Superior temporal gyrus (tissue), 1 donor: ENCODE results near the gene VAV1.
"Not testable (repeated sequence)": the region's sequence is repeated elsewhere in the genome, so short reads cannot be mapped to it uniquely, and the experiment has no call there.

Source experiments
- DNase-seq: peaks from one replicate; pipeline ENCODE4 v3.0.0-alpha.2; 2016; ENCODE audit errors: extremely low spot score

VAV1 gene

DNA sequence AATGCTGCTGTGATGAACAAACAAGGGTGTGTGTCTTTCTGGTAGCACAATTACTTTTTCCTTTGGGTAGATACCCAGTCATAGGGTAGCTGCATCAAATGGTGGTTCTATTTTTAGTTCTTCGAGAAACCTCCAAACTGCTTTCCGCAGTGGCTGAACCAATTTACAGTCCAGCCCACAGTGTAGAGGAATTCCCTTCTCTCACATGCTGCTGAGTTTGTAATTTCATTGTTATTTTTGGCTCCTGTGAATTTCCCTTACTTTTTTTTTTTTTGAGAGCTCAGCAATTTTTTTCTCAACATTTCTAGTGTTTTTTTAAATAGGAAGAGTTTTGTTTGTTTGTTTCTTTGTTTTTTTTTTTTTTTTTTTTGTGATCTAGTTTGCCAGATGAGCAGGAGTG, 77.4 kb downstream of the VAV1 start:
- no peak for DNase-seq

DNA sequence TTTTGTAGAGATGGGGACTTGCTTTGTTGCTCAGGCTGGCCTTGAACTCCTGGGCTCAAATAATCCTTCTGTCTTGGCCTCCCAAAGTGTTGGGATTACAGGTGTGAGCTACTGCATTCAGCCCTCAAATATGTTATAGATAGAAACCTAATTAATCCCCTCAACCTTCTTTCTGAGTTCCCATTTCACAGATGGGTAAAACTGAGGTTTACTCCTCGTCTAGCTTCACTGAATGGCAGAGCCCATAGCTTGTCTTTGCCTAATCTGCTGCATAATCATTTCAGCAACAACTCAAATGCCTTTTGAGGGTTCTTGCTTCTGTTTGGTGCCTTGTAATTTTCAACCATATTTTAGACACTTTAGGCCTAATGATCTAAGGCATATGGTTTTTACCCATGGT, 78.9 kb downstream of the VAV1 start:
- DNase-seq, result no peak

DNA sequence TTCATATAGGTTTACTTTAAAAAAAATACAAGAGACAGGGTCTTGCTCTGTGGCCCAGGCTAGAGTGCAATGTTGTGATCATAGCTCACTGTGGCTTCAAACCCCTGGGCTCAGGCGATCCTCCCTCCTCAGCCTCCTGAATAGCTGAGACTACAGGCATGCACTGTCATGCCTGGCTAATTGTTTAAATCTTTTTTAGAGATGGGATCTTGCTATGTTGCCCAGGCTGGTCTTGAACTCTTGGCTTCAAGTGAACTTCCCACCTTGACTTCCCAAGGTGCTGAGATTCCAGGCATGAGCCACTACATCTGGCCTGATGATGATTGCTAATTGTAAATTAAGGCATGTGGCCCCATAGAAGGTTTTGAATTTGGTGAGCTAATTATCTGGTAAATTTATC, 79.5 kb downstream of the VAV1 start:
- no peak for DNase-seq

DNA sequence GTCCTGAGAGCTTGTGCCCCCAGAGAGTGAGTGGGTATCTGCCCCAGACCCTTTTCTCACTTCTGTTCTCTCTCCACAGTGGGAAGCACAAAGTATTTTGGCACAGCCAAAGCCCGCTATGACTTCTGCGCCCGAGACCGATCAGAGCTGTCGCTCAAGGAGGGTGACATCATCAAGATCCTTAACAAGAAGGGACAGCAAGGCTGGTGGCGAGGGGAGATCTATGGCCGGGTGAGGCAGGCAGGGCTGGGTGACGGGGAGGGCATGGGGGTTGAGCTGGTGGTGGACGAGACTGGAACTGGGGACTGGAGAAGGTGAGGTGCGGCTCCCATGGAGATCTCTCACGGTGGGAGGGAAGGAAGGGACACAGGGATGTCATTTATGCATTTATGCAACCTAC, 81.4 kb downstream of the VAV1 start:
- no peak for DNase-seq

DNA sequence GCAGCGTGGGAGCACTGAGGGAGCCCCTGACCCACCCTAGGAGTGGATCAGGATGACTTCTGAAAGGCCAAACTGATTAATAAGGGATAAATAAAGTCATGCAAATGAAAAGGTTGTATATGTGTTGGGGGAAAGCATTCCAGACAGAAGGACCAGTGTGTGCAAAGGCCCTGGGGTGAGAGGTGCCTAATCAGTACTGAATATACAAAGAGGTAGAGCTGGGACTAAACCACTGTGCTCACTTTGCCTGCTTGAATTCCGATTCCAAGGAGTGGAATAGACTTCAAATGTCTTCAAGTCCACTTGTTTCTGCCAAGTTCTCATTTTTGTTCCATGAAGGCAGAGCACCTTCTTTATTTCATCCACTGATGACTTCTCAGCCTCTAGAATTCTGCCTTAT, 82.2 kb downstream of the VAV1 start:
- DNase-seq, result no peak

DNA sequence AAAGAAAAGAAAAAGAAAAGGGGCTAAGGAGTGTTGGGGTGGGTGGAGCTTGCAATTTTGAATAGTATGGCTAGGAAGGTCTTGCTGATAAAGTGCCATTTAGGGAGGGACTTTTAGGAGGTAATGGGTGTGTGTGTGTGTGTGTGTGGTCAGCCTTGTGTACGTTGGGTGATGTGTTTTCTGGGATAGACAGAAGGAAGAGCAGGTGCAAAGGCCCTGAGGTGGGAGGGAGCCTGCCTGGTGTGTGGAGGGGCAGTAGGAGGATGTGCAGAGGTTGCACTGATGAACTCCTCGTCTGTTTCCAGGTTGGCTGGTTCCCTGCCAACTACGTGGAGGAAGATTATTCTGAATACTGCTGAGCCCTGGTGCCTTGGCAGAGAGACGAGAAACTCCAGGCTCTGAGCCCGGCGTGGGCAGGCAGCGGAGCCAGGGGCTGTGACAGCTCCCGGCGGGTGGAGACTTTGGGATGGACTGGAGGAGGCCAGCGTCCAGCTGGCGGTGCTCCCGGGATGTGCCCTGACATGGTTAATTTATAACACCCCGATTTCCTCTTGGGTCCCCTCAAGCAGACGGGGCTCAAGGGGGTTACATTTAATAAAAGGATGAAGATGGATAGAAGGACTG, 84.4 kb downstream of the VAV1 start:
- DNase-seq, result peak; percentile 12

DNA sequence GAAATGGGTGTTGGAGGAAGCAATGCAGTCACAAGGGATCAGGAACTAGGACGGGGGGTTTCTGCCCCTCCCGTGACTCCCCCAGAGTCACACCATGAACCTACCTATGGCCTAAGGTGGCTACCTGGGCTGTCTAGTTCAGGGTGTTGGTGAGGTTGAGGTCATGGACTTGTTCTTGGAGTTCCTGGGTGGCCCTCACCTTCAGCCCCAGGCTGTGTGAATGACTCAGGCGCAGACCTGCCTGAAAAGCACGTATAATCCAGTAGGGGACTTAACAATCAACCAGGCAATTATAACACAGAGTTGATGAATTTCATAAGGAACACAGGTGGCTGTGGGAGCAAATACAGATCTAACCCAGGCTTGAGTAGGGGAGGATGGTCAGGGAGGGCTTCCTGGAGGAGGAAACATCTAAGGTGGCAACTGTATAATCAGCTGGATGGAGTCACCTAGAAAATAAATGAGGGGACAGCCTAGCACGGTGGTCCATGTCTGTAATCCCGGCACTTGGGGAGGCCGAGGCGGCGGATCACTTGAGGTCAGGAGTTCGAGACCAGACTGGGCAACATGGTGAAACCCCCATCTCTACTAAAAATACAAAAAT, 89.3 kb downstream of the VAV1 start:
- no peak for DNase-seq

DNA sequence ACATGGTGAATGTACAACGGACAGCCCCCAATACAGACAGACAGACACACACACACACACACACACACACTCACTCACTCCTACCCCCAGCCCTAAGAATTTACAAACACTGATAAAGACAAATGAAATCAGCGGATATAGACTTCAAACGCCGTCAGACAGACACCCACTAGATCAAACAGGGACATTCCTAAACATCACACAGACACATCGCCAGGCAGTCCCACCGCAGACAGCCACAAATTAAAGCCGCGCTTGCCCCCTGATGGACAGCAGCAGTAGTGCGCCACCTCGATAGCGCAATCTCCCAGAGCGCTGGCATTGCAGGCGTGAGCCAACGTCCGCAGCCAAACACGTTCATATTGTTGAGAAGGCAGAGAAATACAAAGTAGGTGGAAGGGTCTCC, 90.2 kb downstream of the VAV1 start:
- DNase-seq, result peak; percentile 80

DNA sequence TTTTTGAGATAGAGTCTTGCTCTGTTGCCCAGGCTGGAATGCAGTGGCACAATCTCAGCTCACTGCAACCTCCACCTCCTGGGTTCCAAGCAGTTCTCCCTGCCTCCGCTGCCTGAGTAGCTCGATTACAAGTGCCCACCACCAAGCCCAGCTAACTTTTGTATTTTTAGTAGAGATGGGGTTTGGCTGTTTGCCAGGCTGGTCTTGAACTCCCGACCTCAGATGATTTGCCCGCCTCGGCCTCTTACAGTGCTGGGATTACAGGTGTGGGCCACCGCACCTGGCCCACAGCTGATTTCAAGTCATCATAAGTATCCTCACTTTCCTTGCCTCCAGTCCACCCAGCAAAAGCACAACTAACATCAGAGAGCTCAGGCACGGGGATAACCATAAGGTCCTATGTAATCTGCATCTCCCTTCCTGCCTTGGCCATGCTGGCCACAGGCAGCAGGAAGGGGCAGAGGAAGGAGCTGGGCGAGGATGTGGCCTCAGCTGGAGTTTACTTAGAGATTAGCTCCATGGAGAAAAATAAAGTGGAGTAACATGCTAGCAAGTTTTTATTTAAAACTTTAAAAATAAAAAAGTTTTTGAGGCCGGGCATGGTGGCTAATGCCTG, 91.9 kb downstream of the VAV1 start:
- DNase-seq, result no peak

DNA sequence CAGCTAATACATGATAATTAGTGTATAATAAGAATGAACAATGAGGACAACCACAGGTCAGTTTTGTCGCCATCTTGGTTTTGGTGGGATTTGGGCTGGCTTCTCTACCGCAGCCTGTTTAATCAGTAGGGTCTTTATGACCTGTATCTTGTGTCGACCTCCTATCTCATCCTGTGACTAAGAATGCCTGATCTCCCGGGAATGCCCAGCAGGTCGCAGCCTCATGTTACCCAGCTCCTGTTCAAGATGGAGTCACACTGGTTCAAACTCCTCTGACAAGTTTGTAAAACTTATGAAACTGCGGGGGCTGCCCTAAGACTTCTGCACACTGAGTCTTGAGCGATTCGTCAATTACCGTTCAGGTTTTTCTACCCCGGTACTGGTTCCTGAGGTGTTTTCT, 93.3 kb downstream of the VAV1 start:
- no peak for DNase-seq

DNA sequence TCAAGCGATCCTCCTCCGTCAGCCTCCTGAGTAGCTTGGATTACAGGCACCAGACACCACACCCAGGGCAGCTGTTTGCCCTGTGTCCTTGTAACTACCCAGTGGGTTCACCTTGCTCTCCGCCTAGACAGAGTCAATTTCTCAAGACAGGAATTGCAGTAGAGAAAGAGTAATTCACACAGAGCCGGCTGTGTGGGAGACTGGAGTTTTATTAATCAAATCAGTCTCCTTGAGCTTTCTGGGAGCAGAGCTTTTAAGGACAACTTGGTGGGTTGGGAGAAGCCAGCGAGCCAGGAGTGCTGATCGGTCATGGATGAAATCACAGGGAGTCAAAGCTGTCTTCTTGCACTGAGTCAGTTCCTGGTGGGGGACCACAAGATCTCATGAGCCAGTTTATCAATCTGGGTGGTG, 94.2 kb downstream of the VAV1 start:
- DNase-seq, result no peak

DNA sequence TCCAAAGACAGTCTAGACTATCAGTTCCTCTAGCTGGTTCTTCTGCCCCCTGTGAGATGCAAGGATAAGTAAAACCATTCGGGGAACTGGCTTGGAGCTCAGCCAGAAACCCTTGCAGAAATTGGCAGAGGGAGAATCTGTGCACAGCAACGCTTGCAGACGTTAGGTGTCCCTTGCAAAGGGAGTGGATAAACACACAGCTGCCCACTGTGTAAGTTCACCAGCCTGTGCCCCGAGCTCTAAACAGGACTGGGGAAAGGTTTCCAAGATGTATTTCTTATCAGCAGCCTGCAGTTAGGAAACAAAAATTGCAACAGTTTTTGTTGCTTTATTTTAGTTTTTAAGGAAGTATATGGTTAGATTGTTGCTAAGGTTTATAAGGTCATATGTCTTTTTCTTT, 95.8 kb downstream of the VAV1 start:
- DNase-seq, result peak; percentile 14

DNA sequence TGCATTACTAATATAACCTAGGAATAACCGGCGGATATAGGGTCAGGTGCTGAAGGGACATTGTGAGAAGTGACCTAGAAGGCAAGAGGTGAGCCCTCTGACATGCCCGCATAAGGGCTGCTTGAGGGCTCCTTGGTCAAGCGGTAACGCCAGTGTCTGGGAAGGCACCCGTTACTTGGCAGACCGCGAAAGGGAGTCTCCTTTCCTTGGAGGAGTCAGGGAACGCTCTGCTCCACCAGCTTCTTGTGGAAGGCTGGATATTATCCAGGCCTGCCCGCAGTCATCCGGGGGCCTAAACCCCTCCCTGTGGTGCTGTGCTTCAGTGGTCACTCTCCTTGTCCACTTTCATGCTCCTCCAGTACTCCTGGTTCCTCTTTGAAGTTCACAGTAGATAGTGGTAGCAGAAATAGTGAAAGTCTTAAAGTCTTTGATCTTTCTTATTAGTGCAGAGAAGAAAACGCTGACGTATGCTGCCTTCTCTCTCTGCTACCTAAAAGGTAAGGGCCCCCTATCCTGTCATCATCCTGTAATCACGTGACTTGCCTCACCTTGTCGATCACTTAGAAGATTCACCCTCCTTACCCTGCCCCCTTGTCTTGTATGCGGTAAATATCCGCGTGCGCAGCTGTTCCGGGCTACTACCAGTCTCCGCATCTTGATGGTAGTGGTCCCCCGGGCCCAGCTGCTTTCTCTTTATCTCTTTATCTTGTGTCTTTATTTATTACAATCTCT, 96.8 kb downstream of the VAV1 start:
- DNase-seq, result not testable (repeated sequence)

DNA sequence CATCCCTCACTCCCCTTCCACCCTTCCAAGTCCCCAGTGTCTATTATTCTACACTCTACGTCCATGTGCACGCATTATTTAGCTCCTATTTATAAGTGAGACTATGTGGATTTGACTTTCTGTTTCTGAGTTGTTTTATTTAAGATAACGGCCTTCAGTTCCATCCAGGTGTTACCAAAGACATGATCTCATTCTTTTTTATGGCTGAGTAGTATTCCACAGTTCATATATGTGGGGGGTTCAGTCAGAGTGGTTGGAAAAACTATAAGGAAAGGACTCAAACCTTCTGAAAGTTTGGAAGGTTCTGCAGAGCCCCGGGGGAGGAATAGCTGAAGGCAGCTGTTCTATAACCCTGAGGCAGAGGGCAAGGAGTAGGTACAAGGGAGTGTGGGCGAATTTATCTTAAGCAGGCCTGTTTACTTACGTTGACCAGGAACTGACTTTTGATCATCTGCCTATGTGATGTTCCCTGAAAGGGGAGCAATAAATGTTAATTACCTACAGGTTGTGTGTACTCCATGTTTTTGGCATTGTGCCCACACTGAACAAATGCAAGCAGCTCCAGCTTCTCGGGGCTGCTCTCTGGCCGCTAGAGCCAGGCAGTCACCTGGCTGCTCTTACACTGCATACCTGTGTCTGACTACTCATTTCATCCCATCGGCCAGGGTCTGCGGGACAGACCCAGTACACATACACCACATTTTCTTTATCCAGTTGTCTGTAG, 101.4 kb downstream of the VAV1 start:
- no peak for DNase-seq

DNA sequence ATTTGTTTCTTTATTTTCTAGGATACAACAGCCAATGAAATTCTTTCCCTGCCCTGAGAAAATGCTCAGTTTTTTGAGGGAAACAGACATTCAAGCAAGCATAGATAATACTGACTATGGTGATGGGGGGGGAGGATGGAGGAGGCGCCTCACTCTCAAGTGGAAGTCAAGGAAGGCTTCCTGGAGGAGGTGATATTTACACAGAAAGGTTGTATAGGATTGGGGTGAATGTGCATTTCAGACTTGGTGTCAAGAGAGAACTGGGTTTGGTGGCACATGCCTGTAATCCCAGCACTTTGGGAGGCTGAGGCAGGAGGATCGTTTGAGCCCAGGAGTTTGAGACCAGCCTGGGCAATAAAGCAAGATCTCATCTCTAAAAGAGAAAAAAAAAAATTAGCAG, 102.7 kb downstream of the VAV1 start:
- no peak for DNase-seq

DNA sequence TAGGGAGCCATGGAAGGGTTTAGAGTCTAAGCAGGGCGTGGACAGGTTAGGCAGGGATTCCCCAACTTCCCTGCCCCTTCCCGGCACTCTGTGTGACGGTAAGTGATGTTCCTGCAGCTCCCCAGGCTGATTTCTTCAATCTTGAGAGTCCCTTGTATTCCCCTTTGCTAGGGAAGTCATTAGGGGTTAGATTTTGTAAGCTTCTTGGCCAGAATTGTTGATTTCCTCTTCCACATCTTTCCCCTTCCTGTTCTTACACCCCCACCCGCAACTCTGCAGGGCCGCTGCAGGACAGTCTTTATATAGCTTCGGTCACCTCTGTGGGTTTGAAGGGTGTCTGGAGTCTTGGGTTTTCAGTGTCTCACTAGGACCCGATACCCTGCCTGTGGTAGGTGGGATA, 104.2 kb downstream of the VAV1 start:
- no peak for DNase-seq

DNA sequence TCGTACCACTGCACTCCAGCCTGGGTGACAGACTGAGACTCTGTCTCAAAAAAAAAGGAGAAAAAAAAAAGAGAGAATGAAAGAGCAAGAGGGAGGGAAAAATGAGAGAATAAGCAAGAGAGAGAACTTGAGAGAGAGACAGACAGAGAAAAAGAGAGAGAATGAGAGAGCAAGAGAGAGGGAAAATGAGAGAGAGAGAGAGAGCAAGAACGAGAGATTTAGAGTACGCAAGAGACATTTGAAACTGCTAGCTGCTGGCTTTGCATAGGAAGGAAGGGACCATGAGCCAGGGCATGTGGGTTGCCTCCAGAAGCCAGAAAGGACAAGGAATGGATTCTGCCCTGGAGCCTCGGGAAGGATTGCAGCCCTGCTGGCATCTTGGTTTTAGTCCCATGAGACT, 105.3 kb downstream of the VAV1 start:
- no peak for DNase-seq

DNA sequence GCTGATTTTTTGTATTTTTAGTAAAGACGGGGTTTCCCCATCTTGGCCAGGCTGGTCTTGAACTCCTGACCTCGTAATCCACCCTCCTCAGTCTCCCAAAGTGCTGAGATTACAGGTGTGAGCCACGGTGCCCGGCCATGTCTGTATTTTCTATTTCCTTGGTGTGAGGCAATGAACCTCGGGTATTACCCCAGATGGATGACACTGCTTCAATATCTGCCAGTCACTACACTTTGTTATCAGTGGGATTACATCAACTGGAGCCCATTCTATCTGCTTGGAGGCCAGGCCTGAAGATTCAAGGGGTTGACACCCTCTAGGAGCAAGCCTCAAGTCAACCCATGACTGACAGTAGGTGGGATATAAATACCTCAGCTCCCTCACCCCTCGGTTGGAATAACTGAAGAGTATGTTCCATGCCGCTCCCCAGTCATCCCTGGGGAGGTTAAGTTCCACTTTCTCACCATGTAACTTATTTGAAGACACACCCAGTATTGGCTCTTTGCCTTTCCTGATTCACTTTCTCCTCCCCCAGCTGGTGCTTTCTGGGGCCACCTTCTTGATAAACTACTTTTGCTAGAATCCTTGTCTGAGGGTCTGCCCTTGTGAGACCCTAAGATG, 113.9 kb downstream of the VAV1 start:
- no peak for DNase-seq

DNA sequence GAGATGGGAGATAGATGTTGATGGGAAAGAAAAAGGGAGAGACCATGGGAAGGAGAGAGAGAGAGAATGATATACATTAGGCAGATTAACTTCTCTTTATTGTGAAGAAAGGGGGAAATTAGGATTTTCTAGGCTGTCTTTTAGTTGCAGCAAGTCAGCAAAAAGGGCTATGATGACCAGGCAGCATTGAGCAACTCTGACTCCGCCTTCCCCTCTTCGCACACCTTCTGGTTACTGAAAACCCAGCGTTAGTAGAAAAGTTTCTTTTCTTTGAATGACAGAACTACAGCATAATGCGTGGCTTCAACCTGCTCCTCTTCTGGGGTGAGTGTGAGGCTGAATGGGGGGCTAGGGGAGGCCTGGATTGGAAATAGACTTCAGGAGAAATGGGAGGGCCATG, 114.8 kb downstream of the VAV1 start, which contains the start of gene ADGRE1:
ADGRE1 (plus strand) TSS at position 264 of the 400 bp plus-strand sequence; CDS start at position 294, 30 bp downstream.
- DNase-seq, result no peak

DNA sequence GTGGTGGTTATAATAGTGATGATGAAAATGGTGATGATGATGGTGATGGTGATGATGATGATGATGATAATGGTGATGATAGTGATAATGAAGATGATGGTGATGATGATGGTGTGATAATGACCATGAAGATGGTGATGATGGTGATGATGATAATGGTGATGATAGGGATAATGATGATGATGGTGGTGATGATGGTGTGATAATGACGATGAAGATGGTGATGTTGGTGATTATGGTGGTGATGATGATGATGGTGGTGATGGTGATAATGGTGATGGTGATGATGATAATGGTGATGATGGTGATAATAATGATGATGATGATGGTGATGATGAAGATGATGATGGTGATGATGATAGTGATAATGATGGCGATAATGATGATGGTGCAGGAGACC, 116.5 kb downstream of the VAV1 start:
- no peak for DNase-seq

DNA sequence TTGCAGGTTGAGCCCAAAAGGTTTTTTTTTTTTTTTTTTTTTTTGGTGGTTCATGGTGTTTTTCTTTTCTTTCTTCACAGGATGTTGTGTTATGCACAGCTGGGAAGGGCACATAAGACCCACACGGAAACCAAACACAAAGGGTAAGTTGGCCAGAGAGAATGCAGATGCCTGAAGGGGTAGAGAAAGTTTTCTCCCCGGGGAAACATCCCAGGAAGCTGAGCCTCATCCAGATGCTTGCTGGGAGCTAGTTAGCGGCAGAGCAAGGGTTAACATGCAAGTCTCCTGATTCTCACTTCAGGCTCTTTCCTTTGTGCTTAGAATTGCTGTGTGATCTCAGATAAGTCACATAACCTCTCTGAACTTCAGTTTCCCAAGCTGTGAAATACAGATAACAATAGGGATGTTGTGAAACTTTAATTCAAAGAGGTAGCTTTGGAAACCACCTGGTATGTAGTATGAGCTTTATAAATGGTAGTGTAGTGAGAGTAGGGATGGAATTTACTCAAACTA, 117.9 kb downstream of the VAV1 start:
- no peak for DNase-seq
